Central memory CD8-positive, alpha-beta T cell (primary cell): ENCODE data around the gene GPER1.

Source experiments
- ATAC-seq: fragments of 150-1000 bp; cut with Tn5 transposase; replicated peaks from 2 replicates; pipeline ENCODE4 v1.10.0; 2022; ENCODE audit warnings: mild to moderate bottlenecking, moderate FRiP score, moderate number of reproducible peaks; ENCODE audit not compliant: poor library complexity, severe bottlenecking; ENCODE audit errors: extremely low read depth
- DNase-seq, 2 donors: peaks; one replicate each; pipeline ENCODE4 v3.0.0; 2021; ENCODE audit warnings: low spot score in 2 of 2
- H3K27ac Mint-ChIP-seq: one replicate; pipeline ENCODE4 v1.8.0; 2022; ENCODE audit warnings: low read depth, mild to moderate bottlenecking, moderate library complexity, mixed read lengths
- H3K27me3 Mint-ChIP-seq: one replicate; pipeline ENCODE4 v1.8.0; 2022; ENCODE audit warnings: mixed read lengths
- H3K36me3 Mint-ChIP-seq: one replicate; pipeline ENCODE4 v1.8.0; 2022; ENCODE audit warnings: mild to moderate bottlenecking, moderate library complexity, mixed read lengths; ENCODE audit not compliant: insufficient read depth
- H3K4me1 Mint-ChIP-seq: one replicate; pipeline ENCODE4 v1.8.0; 2022; ENCODE audit warnings: mixed read lengths
- H3K4me3 Mint-ChIP-seq: one replicate; pipeline ENCODE4 v1.8.0; 2022; ENCODE audit warnings: mild to moderate bottlenecking, moderate library complexity, mixed read lengths
- H3K9me3 Mint-ChIP-seq: one replicate; pipeline ENCODE4 v1.8.0; 2022; ENCODE audit warnings: mixed read lengths

Gene GPER1

GRCh38 chr7:1090686-1091643 lies 3.1 kb downstream of the GPER1 start:
- Mint-ChIP-seq H3K4me1 (peaks cover 8% of the 10 kb centered on the region), H3K9me3 (no peaks in the 10 kb centered on the region), H3K27ac (no peak overlapping the region), H3K4me3 (no peak overlapping the region), H3K27me3 (no peaks in the 10 kb centered on the region), H3K36me3 (peaks cover 1% of the 10 kb centered on the region)
- no peak for DNase-seq
- no peak for ATAC-seq

- Mint-ChIP-seq H3K9me3 (no peaks in the 10 kb centered on the region), H3K27ac (no peak overlapping the region), H3K4me3 (no peak overlapping the region), H3K27me3 (no peaks in the 10 kb centered on the region), H3K36me3 (peaks cover 1% of the 10 kb centered on the region), H3K4me1 (peaks cover 6% of the 10 kb centered on the region)
- no peak for DNase-seq
- no peak for ATAC-seq
Observed at GRCh38 chr7:1091644-1092027, 3.7 kb downstream of the GPER1 start.

- no peak overlapping the region for H3K4me3 Mint-ChIP-seq
- no peaks in the 10 kb centered on the region for H3K9me3 Mint-ChIP-seq
- no peak for DNase-seq
- no peak for ATAC-seq
- peaks cover 1% of the 10 kb centered on the region for H3K36me3 Mint-ChIP-seq
- no peaks in the 10 kb centered on the region for H3K27me3 Mint-ChIP-seq
- peaks cover under 1% of the 10 kb centered on the region for H3K4me1 Mint-ChIP-seq
- no peak overlapping the region for H3K27ac Mint-ChIP-seq
Observed at GRCh38 chr7:1092161-1092632, 4.3 kb downstream of the GPER1 start.

GRCh38 chr7:1092806-1093501 lies 5.0 kb downstream of the GPER1 start:
- Mint-ChIP-seq H3K36me3 (peaks cover 1% of the 10 kb centered on the region), H3K9me3 (no peaks in the 10 kb centered on the region), H3K4me3 (no peak overlapping the region), H3K27me3 (no peaks in the 10 kb centered on the region), H3K4me1 (no peaks in the 10 kb centered on the region), H3K27ac (no peak overlapping the region)
- DNase-seq (no peak), ATAC-seq (no peak)

GRCh38 chr7:1093502-1093843 lies 5.6 kb downstream of the GPER1 start:
- Mint-ChIP-seq H3K27me3 (no peaks in the 10 kb centered on the region), H3K4me1 (no peaks in the 10 kb centered on the region), H3K9me3 (no peaks in the 10 kb centered on the region), H3K36me3 (peaks cover 1% of the 10 kb centered on the region), H3K27ac (no peak overlapping the region), H3K4me3 (no peak overlapping the region)
- ATAC-seq (no peak), DNase-seq (no peak)

GRCh38 chr7:1093916-1094508 lies 6.1 kb downstream of the GPER1 start:
- no peak overlapping the region for H3K4me3 Mint-ChIP-seq
- H3K27me3 Mint-ChIP-seq: no peaks in the 10 kb centered on the region
- H3K9me3 Mint-ChIP-seq: no peaks in the 10 kb centered on the region
- no peak for DNase-seq
- peaks cover 1% of the 10 kb centered on the region for H3K36me3 Mint-ChIP-seq
- H3K4me1 Mint-ChIP-seq: no peaks in the 10 kb centered on the region
- H3K27ac Mint-ChIP-seq: no peak overlapping the region
- no peak for ATAC-seq

GRCh38 chr7:1094870-1095269 lies 7.0 kb downstream of the GPER1 start:
- ATAC-seq (no peak), DNase-seq (no peak)
- Mint-ChIP-seq H3K4me1 (no peaks in the 10 kb centered on the region), H3K9me3 (no peaks in the 10 kb centered on the region), H3K27ac (no peak overlapping the region), H3K27me3 (no peaks in the 10 kb centered on the region), H3K36me3 (no peaks in the 10 kb centered on the region), H3K4me3 (no peak overlapping the region)

GRCh38 chr7:1095621-1096155 lies 7.8 kb downstream of the GPER1 start:
- no peaks in the 10 kb centered on the region for H3K9me3 Mint-ChIP-seq
- no peaks in the 10 kb centered on the region for H3K27me3 Mint-ChIP-seq
- no peak overlapping the region for H3K4me3 Mint-ChIP-seq
- DNase-seq (no peak), ATAC-seq (no peak)
- no peaks in the 10 kb centered on the region for H3K36me3 Mint-ChIP-seq
- H3K4me1 Mint-ChIP-seq: no peaks in the 10 kb centered on the region
- H3K27ac Mint-ChIP-seq: no peak overlapping the region

- Mint-ChIP-seq H3K4me1 (no peaks in the 10 kb centered on the region), H3K36me3 (no peaks in the 10 kb centered on the region), H3K9me3 (no peaks in the 10 kb centered on the region), H3K4me3 (no peak overlapping the region), H3K27ac (no peak overlapping the region), H3K27me3 (no peaks in the 10 kb centered on the region)
- no peak for ATAC-seq
- DNase-seq: no peak
Observed at GRCh38 chr7:1096156-1097119, 8.5 kb downstream of the GPER1 start.

GRCh38 chr7:1097120-1097504 lies 9.2 kb downstream of the GPER1 start:
- H3K4me1 Mint-ChIP-seq: no peaks in the 10 kb centered on the region
- no peaks in the 10 kb centered on the region for H3K36me3 Mint-ChIP-seq
- H3K27me3 Mint-ChIP-seq: no peaks in the 10 kb centered on the region
- ATAC-seq: no peak
- no peak for DNase-seq
- H3K27ac Mint-ChIP-seq: no peak overlapping the region
- H3K9me3 Mint-ChIP-seq: no peaks in the 10 kb centered on the region
- no peak overlapping the region for H3K4me3 Mint-ChIP-seq

- ATAC-seq (no peak), DNase-seq (no peak)
- Mint-ChIP-seq H3K4me3 (no peak overlapping the region), H3K36me3 (no peaks in the 10 kb centered on the region), H3K4me1 (peaks cover 4% of the 10 kb centered on the region), H3K9me3 (no peaks in the 10 kb centered on the region), H3K27me3 (no peaks in the 10 kb centered on the region), H3K27ac (no peak overlapping the region)
Observed at GRCh38 chr7:1098243-1099153, 10.6 kb downstream of the GPER1 start.
